ENCODE data around the gene BAMBI.

BAMBI gene

DNA sequence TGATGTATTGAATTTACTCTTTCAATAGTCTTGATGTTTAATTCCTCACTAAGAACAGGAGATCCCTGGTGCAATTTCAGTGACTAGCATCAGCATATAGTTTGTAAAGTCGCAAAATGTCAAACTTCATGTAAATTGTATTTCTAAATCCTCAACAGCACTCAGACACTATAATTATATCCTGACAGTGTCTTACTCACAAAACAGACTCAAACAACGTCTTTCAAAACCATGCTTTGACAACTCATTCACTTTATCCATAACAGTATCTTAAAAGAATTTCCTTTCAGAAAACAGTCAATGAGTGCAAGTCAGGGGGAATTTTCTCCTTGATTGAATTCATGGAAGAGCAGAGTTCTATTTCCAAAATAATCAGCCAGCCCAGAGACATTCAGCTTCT lies 20.8 kb downstream of the BAMBI start:
- TF ChIP-seq, protein P1, sequence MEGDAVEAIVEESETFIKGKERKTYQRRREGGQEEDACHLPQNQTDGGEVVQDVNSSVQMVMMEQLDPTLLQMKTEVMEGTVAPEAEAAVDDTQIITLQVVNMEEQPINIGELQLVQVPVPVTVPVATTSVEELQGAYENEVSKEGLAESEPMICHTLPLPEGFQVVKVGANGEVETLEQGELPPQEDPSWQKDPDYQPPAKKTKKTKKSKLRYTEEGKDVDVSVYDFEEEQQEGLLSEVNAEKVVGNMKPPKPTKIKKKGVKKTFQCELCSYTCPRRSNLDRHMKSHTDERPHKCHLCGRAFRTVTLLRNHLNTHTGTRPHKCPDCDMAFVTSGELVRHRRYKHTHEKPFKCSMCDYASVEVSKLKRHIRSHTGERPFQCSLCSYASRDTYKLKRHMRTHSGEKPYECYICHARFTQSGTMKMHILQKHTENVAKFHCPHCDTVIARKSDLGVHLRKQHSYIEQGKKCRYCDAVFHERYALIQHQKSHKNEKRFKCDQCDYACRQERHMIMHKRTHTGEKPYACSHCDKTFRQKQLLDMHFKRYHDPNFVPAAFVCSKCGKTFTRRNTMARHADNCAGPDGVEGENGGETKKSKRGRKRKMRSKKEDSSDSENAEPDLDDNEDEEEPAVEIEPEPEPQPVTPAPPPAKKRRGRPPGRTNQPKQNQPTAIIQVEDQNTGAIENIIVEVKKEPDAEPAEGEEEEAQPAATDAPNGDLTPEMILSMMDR (IDR thresholded peaks at IDR 0.05; ENCODE audit: extremely low read depth, insufficient read depth, missing control alignments): no peak
- in situ Hi-C loops (cut with MboI; ENCODE audit: low pct_unique_long_range_greater_than_20kb, low sequenced_read_pairs, unreplicated experiment): no loop called here
- no peak for DNase-seq (ENCODE audit: low spot score)

DNA sequence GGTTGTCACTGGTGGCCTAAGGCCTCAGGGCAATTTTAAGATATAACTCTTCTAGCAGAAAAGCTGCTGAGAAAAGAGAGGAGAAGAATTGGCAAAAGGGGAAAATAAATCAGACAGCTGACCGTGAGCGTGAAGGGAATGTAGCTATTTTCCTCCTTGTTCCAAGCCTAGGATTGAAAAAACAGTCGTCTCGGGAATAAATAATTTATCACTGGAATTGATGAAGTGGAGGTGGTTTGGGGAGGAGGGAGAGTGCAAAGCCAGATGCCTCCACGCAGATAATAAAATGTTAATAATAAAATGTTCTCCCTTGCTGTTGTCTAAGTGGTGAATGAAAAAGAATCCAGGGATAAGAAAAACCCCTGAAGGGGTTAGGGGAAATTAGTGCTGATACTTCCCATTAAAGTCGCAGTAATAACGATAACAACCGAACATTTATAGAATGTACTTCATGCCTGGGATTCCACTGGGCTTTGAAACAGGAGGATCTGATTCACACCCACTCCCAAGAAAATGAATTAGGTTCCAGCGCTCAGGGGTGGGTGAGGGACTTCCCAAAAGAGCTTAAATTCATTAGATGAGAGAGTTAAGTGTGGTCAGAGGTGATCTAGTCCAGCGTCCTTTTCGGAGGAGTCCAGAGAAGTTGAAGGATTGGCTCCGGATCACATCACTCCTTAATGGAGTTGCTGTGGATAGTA lies 27.3 kb downstream of the BAMBI start:
- TF ChIP-seq, protein P1 (IDR thresholded peaks at IDR 0.05; ENCODE audit: extremely low read depth, insufficient read depth, missing control alignments): no peak
- in situ Hi-C loops (cut with MboI; ENCODE audit: low pct_unique_long_range_greater_than_20kb, low sequenced_read_pairs, unreplicated experiment): no loop called here

DNA sequence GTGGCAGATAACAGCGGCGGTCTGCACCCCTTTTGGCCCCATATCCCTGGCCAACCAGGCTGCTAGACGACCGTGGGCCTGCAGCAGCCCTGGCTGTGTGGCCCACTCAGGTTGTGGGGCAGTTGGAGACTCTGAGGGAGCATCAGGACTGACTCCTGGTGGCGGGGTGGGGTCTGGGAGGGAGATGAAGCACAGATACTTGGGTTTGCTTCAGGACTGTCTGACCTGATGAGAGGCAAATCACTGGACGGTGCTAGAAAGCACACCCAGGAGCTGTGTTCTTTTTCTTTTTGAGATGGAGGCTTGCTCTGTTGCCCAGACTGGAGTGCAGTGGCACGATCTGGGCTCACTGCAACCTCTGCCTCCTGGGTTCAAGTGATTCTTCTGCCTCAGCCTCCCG lies 28.2 kb downstream of the BAMBI start:
- TF ChIP-seq, protein P1 (IDR thresholded peaks at IDR 0.05; ENCODE audit: extremely low read depth, insufficient read depth, missing control alignments): no peak

More for the DNA sequence above, 27.3 kb downstream of the BAMBI start:
- no peak for DNase-seq (ENCODE audit: low spot score)

GRCh38 chr10:28709001-28709710 lies 31.8 kb downstream of the BAMBI start:
- TF ChIP-seq, protein P1 (IDR thresholded peaks at IDR 0.05; ENCODE audit: extremely low read depth, insufficient read depth, missing control alignments): no peak
- DNase-seq (ENCODE audit: low spot score): no peak
- in situ Hi-C loops (cut with MboI; ENCODE audit: low pct_unique_long_range_greater_than_20kb, low sequenced_read_pairs, unreplicated experiment): no loop called here

More for the DNA sequence above, 28.2 kb downstream of the BAMBI start:
- in situ Hi-C loops (cut with MboI; ENCODE audit: low pct_unique_long_range_greater_than_20kb, low sequenced_read_pairs, unreplicated experiment): no loop called here
- DNase-seq (ENCODE audit: low spot score): no peak

DNA sequence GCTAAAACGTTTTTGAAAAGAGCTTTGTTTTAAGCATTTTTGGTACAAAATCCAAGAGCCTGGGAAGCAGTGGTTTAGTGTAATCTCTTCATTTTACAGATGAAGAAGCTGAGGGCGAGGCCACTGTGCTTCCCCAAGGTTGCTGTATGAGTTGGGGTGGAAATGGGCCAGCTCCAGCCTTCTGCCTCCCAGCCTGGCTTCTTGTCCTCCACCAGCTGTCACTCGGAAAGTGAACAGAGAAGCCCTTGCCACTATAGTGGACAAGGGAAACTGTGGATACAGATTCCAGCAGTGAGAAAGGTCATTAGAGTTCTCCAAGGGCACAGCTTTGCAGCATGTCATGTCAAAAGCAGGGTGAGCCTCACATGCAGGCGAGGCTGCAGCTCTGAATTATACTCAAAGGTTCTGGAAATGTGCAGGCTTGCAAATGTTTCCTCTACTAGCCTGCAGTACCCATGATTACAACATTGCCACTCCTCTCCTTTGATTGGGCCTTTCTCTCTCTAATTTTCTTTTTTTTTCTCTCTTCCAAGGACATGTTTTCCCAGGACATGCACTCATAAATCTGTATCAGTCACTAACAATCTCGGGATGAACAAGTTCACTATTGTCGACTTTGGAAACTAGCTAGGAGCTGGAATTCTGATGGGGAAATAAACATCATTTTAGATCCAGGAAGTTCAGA lies 33.0 kb downstream of the BAMBI start:
- no peak for DNase-seq (ENCODE audit: low spot score)
- TF ChIP-seq, protein P1 (IDR thresholded peaks at IDR 0.05; ENCODE audit: extremely low read depth, insufficient read depth, missing control alignments): no peak
- in situ Hi-C loops (cut with MboI; ENCODE audit: low pct_unique_long_range_greater_than_20kb, low sequenced_read_pairs, unreplicated experiment): no loop called here

DNA sequence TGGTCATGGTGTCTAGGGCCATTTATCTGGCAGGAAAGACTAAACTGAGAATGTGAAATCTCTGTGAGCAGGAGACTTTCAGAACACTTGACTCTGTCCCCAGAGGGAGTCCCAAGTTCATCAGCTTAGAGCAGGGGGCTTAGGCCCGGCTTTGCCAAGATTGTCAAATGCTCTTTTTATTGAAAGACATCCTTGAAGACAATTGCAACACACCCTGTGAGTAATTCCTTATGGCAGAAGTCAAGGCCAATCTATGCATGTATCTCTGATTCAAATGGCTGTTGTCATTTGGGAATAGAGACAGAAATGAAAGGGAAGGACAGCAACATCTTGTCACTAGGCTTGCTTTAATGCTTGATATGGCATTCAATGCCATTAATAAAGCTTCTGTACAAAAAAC lies 33.7 kb downstream of the BAMBI start:
- DNase-seq (ENCODE audit: low spot score): no peak
- in situ Hi-C loops (cut with MboI; ENCODE audit: low pct_unique_long_range_greater_than_20kb, low sequenced_read_pairs, unreplicated experiment): no loop called here
- TF ChIP-seq, protein P1 (IDR thresholded peaks at IDR 0.05; ENCODE audit: extremely low read depth, insufficient read depth, missing control alignments): no peak
